DMS 273 treated with DMSO at 0.1 percent for 48 hours (cell line): Measurements from ENCODE around the gene RAB36.

Experiments used
- DNase-seq: peaks from one replicate; lab custom pipeline; 2025; lab: John Stamatoyannopoulos, UW

Gene RAB36

DNA sequence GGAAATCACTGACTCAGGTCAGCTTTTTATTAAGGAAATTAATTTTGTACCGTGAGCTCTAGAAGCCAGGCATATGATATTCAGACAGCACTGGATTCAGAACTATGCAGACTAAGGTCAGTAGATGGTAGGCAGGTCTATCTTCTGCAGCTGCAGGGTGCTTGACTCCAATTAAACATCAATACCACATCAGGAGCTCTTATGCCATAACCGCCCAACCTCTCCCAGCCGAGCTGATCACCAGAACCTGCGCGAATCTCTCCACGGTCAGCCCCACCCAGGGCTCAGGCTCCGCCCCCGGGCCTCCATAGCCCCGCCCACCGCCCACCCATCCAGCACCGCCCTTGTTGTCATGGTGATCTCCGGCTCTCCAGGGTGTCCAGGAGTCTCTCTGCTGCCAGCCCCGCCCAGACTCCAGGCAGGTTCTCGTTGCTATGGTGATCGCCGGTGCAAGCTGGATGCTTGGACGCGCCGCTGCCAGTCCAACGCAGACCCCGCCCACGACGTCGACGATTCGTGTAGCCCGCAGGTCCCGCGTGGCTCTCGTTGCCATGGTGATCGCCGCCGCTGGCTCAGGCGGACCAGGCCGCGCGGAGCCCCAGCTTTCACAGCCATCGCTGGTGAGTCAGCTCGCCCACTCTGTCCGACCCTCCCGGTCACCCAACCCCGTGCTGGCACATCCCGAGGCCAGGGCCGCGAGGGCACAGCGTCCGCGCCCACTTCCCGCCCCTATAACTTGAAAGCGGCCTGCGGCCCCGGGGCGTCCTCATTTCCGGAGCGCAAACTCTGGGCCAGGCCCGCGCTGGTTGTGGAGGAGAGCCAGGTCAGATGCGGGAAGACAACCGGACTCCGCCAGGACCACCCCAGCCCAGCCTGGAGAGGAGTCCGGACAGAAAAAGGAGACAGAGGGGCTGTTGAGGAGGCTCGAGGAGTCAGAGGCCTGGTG is at the start of gene RAB36:
RAB36 (plus strand) TSS at position 546 of the 946 bp plus-strand sequence. CDS start 1,140 bp downstream, outside the sequence.
- DNase-seq, result peak; percentile 94

DNA sequence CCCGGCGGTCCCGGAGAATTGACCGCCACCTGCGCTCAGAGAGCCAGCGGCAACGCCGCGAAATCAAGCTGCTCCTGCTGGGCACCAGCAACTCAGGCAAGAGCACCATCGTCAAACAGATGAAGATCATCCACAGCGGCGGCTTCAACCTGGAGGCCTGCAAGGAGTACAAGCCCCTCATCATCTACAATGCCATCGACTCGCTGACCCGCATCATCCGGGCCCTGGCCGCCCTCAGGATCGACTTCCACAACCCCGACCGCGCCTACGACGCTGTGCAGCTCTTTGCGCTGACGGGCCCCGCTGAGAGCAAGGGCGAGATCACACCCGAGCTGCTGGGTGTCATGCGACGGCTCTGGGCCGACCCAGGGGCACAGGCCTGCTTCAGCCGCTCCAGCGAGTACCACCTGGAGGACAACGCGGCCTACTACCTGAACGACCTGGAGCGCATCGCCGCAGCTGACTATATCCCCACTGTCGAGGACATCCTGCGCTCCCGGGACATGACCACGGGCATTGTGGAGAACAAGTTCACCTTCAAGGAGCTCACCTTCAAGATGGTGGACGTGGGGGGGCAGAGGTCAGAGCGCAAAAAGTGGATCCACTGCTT is 49.4 kb upstream of the RAB36 start:
- no peak for DNase-seq

DNA sequence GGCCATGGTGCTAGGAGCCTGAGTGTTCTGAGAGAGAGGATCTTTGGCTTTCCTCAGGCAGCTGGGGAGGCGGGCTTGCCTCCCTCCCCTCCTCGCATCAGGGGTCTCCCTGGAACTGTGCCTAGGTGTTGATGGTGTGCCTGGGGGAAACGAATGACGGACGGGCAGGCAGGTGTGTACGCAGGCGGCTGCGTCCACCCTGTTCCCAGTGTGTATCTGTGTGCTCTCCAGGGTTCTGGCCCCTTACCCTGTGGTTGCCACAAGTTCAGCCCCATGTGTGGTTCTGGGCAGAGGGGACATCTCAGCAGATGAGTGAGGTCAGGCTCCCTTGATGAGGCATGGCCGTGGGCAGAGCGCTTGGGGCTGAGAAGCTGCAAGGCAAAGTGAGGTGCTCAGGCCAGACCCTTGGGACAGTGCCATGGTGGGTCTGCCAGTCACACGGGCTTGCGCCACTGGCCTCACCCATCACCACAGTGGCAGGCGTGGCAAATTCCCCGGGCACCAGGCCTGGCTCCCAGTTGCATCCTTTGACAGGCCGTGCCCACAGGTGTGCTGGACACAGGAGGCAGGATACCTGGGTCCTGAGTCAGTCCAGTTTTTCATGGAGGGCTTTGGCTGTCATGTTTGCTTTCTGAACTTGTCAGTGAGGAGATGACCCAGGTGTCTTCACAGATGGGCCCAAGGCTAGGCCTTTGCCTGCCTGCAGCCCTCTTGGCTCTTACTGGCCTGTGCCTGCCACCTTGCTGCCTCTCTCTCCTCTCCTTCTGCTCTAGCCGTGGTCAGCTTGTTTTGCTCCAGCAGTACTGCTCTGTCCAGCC is 47.7 kb upstream of the RAB36 start:
- DNase-seq, result no peak

DNA sequence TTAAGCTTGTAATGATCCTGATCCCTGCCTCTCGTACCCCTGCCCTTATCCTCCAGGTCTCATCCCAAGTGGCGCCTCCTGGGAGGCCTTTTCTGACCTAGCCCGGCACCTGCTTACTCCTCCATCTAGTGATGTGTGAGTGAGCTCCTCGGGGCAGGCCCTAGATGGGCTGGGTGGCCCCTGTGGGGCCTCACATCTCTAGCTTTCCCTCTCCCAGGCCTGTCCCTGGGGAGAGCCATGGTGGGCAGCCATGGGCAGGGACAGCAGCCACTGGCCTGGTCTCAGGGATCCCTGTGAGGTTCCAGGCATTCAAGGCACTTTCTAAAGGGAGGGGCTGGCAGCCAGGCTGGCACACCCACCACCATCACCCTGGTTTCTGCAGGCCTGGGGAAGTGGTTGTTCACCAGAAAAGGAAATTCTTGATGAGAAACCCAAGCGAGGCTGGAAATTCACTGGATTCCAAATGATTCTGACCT is 47.0 kb upstream of the RAB36 start:
- DNase-seq, result no peak

- no peak for DNase-seq
These were observed 46.4 kb upstream of the RAB36 start for GRCh38 chr22:23098718-23099530.

DNA sequence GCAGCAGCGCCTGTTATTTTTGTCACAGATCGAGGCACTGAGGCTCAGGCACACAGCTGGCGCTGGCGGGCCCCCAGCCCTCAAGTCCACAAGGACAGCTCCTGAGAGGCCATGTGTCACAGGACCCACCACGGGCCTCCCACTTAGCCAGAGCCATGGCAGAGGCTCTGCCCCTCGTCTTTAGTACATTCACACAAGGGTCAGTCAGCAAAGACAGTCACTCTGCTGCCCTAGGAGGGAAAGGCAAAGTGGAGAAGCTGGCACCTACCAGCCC is 45.8 kb upstream of the RAB36 start:
- no peak for DNase-seq

- no peak for DNase-seq
These were observed 45.0 kb upstream of the RAB36 start for GRCh38 chr22:23100124-23100801.

DNA sequence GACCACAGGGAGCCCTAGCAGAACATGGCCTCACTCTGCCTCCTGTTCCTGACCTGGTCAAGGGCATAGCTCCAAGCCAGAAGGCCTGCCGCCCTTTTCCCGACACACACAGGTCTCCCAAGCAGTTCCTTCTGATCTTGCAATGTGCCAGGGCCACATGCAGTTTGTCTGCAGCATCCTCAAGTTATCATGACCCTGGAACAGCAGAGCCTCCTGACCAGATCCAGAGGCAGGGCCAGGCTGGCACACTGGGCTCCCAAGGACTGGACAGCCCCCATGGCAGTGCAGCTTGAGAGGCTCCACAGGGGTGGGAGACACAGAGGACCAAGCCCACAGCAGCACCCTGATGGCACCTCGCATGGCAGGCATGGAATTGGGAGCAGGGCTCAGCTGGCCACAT is 43.8 kb upstream of the RAB36 start:
- no peak for DNase-seq

GRCh38 chr22:23102002-23102655 is 43.1 kb upstream of the RAB36 start:
- no peak for DNase-seq

DNA sequence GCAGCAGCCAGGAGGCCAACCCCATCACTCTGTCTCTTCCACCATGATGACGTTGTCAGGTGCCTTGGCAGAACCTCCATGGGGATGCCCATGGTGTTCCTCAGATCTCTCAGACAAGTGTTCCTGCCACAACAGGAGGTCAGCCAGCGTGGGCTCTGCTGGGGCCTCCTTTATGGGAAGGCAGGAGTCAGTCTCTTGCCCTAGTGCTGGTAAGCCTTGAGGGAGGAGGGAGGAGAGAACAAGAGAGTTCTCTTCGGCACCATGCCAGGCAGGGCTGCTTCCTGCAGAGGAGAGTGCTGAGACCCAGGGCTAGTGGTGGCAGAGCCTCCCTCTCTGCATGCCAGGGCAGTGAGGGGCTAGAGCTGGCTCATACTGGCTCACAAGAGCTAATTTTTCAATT is 42.5 kb upstream of the RAB36 start:
- DNase-seq, result no peak

GRCh38 chr22:23103199-23103954 is 41.9 kb upstream of the RAB36 start:
- DNase-seq, result no peak

GRCh38 chr22:23104187-23104971 is 40.9 kb upstream of the RAB36 start:
- DNase-seq, result no peak

DNA sequence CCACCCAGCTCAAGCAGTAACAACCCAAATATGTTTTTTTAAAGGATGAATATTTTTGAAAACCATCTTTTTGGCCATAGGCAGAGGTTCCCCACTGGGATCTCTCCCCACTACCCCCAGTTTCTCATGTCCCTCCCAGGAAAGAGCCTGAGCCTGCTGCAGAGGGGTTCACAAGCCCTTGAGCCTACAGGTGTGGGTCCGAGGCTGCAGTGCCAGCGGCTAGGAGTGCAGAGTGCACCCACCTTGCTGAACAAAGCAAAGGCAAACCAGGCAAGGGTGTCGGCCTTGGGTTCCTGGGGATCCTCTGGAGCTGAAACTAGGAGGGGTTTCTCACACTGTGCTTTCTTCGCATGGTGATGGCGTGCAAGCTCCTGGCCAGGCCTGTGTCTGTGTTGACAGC is 40.0 kb upstream of the RAB36 start:
- DNase-seq, result no peak

DNA sequence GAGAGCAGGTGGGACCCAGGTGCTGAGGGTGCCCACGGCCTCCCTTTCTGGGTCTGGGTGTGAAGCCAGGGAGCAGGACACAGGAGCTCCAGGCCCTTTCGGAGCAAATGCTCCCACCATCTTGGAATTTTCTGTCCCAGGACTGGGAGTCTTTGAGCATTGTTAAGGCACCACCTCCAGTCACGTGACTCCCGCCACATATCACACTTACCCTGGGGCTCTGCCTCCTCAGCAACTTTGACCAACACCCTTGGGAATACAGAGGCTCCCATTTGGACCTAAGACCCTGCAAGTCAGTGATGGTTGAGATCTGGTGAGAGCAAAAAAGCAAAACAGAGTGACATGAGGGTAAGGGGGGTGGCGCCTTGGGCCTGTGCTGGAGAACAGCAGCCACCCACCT is 39.4 kb upstream of the RAB36 start:
- DNase-seq, result no peak

DNA sequence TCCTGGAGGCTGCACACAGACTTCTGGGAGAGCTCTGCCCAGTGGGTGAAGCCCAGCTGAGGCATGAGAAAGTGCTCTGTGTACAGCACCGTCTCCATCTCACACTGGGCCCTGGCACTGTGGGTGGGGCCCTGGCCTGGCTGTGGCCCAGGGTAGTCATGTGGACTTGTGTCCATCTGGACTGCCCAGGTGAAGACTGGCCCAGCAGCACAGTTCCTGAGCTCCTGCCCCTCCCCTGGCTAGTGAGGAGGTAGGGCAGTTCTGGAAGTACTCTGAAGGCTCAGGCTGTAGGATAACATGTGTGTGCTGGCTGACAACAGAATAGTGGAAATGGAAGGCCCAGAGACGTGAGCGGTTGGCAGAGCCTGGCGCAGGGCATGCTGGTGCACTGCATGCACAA is 38.9 kb upstream of the RAB36 start:
- no peak for DNase-seq

- DNase-seq, result peak; percentile 60
These were observed 38.3 kb upstream of the RAB36 start for GRCh38 chr22:23106906-23107367.

DNA sequence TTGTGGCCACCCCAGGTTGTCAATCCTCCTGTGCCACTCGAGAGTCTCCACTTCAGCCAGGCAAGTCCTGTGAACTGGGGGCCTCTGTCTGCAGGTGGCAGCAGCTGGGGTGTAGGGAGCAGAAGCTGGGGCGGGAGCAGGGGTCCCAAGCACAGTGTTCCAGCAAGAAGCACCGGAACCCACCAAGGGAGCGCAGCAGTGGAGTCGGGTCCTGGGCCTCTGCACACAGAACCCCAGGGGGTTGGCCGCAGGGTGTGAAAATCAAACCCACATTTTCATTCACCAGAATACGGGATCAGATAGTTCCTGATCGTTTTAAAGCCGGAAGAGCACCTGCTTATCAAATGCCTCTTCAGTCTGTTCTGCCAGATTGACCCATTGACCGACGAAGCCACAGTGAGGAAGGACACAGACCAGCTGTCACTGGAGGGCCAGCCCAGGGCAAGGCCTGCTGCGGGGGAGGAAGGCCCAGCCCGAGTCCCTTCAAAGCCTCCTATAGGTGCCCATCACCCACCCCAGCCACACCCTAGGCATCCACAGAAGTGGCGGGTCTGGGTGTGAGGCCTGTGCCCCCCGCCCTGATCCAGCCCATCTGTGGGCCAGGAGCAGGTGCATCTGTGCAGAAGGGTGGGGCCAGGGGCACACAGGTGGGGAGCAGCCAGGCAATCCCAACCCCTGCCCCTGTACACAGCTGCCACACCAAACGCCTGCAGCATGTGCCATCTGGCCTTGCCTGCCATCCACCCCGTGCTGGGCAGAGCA is 37.6 kb upstream of the RAB36 start:
- no peak for DNase-seq
